Neural cell (in vitro differentiated cells): ENCODE measurements around the gene ZNF514. TPM values are rescaled to one million over a fixed set of nuclear protein-coding genes. Genes with fewer than 3 reads are reported as not detected.

Experiments
- H2AFZ ChIP-seq: fragments of 200-600, 300-800 bp; sonication (generic), shearing (Covaris generic); 2 replicates; pipeline ENCODE4 v1.6.0; 2014; ENCODE audit warnings: low read depth, mild to moderate bottlenecking, antibody characterized with exemption, low read length, moderate library complexity
- H3F3A ChIP-seq: fragments of 200-600 bp; shearing (Covaris generic); 2 replicates; pipeline ENCODE4 v1.6.1; 2016; ENCODE audit warnings: mild to moderate bottlenecking, moderate library complexity, mixed read lengths, antibody characterized with exemption, low read length; ENCODE audit not compliant: insufficient read depth, poor library complexity, severe bottlenecking
- H3K27ac ChIP-seq: fragments of 200-600, 300-800 bp; sonication (generic), shearing (Covaris generic); 2 replicates; pipeline ENCODE4 v1.5.1; 2014; ENCODE audit warnings: mild to moderate bottlenecking, low read length, moderate library complexity
- H3K27me3 ChIP-seq: fragments of 300-800, 200-600 bp; sonication (generic), shearing (Covaris generic); 2 replicates; pipeline ENCODE4 v1.6.0; 2014; ENCODE audit warnings: mild to moderate bottlenecking, low read depth, low read length, moderate library complexity; ENCODE audit not compliant: insufficient read depth
- H3K36me3 ChIP-seq: fragments of 300-800, 200-600 bp; sonication (generic), shearing (Covaris generic); 2 replicates; pipeline ENCODE4 v1.5.1; 2014; ENCODE audit warnings: mild to moderate bottlenecking, antibody characterized with exemption, low read length, moderate library complexity; ENCODE audit not compliant: insufficient read depth
- H3K4me2 ChIP-seq: fragments of 300-800, 200-600 bp; sonication (generic), shearing (Covaris generic); 2 replicates; pipeline ENCODE4 v1.6.0; 2014; ENCODE audit warnings: mild to moderate bottlenecking, low read length
- H3K4me3 ChIP-seq: fragments of 300-800, 200-600 bp; sonication (generic), shearing (Covaris generic); 2 replicates; pipeline ENCODE4 v1.5.1; 2014; ENCODE audit warnings: mild to moderate bottlenecking, low read length, moderate library complexity
- H3K79me2 ChIP-seq: fragments of 200-600 bp; shearing (Covaris generic); replicated peaks from 2 replicates; pipeline ENCODE4 v1.6.0; 2014; ENCODE audit warnings: mild to moderate bottlenecking, low read length, moderate library complexity; ENCODE audit not compliant: insufficient read depth
- H3K9ac ChIP-seq: fragments of 300-800, 200-600 bp; sonication (generic), shearing (Covaris generic); 2 replicates; pipeline ENCODE4 v1.6.1; 2016; ENCODE audit warnings: mild to moderate bottlenecking, low read length, mixed read lengths
- H3K9me2 ChIP-seq: fragments of 200-600 bp; shearing (Covaris generic); 2 replicates; pipeline ENCODE4 v1.6.1; 2016; ENCODE audit warnings: mild to moderate bottlenecking, low read length, mixed read lengths; ENCODE audit not compliant: insufficient read depth
- H3K9me3 ChIP-seq: fragments of 200-600, 300-800 bp; sonication (generic), shearing (Covaris generic); 2 replicates; pipeline ENCODE4 v1.6.1; 2016; ENCODE audit warnings: mild to moderate bottlenecking, mixed run types, low read length, moderate library complexity, mixed read lengths
- H4K20me1 ChIP-seq: fragments of 200-600 bp; shearing (Covaris generic); 2 replicates; pipeline ENCODE4 v1.6.1; 2016; ENCODE audit warnings: mild to moderate bottlenecking, mixed run types; ENCODE audit not compliant: insufficient read depth
- EP300 ChIP-seq: fragments of 450-650 bp; conservative IDR thresholded peaks from 2 replicates; pipeline ENCODE4 v1.6.1; 2014; ENCODE audit warnings: antibody characterized with exemption, mild to moderate bottlenecking, moderate library complexity; ENCODE audit not compliant: poor library complexity, severe bottlenecking
- EZH2 ChIP-seq: fragments of 200-600, 300-800 bp; shearing (Covaris generic), sonication (generic); IDR thresholded peaks from 2 replicates; pipeline ENCODE4 v1.6.1; 2014; ENCODE audit warnings: antibody characterized with exemption, low read length, borderline replicate concordance, mild to moderate bottlenecking; ENCODE audit not compliant: insufficient read depth, poor library complexity, severe bottlenecking
- MXI1 ChIP-seq: fragments of 450-650 bp; conservative IDR thresholded peaks from 2 replicates; pipeline ENCODE4 v1.6.1; 2014; ENCODE audit warnings: antibody characterized with exemption, mild to moderate bottlenecking; ENCODE audit not compliant: poor library complexity, severe bottlenecking
- POLR2AphosphoS5 ChIP-seq: IDR thresholded peaks from 2 replicates; pipeline ENCODE4 v1.6.1; 2012
- RAD21 ChIP-seq: fragments of 450-650 bp; conservative IDR thresholded peaks from 2 replicates; pipeline ENCODE4 v1.6.1; 2014; ENCODE audit warnings: antibody characterized with exemption, mild to moderate bottlenecking, moderate library complexity
- SMC3 ChIP-seq: fragments of 450-650 bp; conservative IDR thresholded peaks from 2 replicates; pipeline ENCODE4 v1.6.1; 2014; ENCODE audit warnings: antibody characterized with exemption, mild to moderate bottlenecking, moderate library complexity; ENCODE audit not compliant: poor library complexity
- TAF1 ChIP-seq: IDR thresholded peaks from 2 replicates; pipeline ENCODE4 v1.6.1; 2012; ENCODE audit warnings: low read depth
- polyA plus RNA-seq: library from polyadenylated mRNA; depleted of rRNA; stranded (reverse); fragments of >200 nt; gene quantifications from 2 replicates; pipeline ENCODE4 v1.2.3, GENCODE V29; 2014
- TF ChIP-seq, protein P1 (sequence below): IDR thresholded peaks from 2 replicates; pipeline ENCODE4 v1.6.1; 2012; ENCODE audit warnings: borderline replicate concordance
- TF ChIP-seq, protein P2 (sequence below): fragments of 450-650 bp; IDR thresholded peaks from 2 replicates; pipeline ENCODE4 v1.5.1; 2014; ENCODE audit warnings: antibody characterized with exemption, mild to moderate bottlenecking, moderate library complexity; ENCODE audit not compliant: poor library complexity, severe bottlenecking

ZNF514 gene
- polyA plus RNA-seq, 1 donor from 2014 or later: 32.8 TPM

DNA sequence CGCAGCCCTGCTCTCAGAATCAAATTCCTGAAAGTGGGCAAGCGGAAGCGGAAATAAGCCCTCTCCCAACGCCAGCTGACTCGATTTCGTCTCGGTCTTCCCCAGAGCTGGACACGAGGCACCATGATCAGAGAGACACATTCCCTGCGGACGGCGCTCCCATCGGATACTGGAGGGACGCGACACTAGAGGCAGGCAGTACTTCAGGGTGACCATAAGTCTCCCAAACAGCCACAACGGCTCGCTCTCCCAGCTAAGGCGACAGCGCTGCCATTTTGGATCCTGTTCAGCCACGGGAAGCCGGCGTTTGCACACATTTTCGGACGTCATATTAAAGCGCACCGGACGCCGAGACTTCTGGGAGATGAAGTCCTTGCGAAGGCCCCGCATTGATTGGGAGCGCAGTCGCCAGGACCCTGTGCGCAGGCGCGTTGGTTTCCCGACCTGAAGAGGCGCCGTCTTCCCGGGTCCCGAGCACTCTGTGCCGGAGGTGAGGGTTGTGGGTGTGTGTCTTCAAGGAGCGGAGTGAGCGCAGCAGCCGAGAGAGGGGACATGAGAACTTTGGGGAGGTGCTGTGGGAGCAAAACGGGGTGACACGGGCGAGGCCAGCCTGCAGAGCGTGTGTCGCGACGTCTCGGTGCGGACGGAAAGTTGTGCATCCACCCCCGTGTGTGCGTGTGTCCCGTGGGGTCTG is 5.9 kb upstream of the ZNF514 start, which contains the start of gene ZNF2:
ZNF2 (plus strand) TSS at position 439 of the 694 bp plus-strand sequence. CDS start 10,418 bp downstream, outside the sequence.
- Histone ChIP-seq H4K20me1 (no peaks in the 10 kb centered on the region), H3K27me3 (no peaks in the 10 kb centered on the region), H3K79me2 (peaks cover 18% of the 10 kb centered on the region), H2AFZ (peak within 1 kb of the TSS; percentile 97), H3K9me3 (no peaks in the 10 kb centered on the region), H3K4me3 (peak within 1 kb of the TSS; percentile 83), H3K36me3 (no peaks in the 10 kb centered on the region), H3K9ac (peak within 1 kb of the TSS; percentile 87), H3K9me2 (no peaks in the 10 kb centered on the region), H3K4me2 (peak within 1 kb of the TSS; percentile 96), H3F3A (no peaks in the 10 kb centered on the region), H3K27ac (peak within 1 kb of the TSS; percentile 95)
- TF ChIP-seq, protein P1, sequence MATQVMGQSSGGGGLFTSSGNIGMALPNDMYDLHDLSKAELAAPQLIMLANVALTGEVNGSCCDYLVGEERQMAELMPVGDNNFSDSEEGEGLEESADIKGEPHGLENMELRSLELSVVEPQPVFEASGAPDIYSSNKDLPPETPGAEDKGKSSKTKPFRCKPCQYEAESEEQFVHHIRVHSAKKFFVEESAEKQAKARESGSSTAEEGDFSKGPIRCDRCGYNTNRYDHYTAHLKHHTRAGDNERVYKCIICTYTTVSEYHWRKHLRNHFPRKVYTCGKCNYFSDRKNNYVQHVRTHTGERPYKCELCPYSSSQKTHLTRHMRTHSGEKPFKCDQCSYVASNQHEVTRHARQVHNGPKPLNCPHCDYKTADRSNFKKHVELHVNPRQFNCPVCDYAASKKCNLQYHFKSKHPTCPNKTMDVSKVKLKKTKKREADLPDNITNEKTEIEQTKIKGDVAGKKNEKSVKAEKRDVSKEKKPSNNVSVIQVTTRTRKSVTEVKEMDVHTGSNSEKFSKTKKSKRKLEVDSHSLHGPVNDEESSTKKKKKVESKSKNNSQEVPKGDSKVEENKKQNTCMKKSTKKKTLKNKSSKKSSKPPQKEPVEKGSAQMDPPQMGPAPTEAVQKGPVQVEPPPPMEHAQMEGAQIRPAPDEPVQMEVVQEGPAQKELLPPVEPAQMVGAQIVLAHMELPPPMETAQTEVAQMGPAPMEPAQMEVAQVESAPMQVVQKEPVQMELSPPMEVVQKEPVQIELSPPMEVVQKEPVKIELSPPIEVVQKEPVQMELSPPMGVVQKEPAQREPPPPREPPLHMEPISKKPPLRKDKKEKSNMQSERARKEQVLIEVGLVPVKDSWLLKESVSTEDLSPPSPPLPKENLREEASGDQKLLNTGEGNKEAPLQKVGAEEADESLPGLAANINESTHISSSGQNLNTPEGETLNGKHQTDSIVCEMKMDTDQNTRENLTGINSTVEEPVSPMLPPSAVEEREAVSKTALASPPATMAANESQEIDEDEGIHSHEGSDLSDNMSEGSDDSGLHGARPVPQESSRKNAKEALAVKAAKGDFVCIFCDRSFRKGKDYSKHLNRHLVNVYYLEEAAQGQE: peak; percentile 85
- peak; percentile 40 for TF ChIP-seq SMC3
- peak; percentile 97 for TF ChIP-seq MXI1
- TF ChIP-seq, protein P2, sequence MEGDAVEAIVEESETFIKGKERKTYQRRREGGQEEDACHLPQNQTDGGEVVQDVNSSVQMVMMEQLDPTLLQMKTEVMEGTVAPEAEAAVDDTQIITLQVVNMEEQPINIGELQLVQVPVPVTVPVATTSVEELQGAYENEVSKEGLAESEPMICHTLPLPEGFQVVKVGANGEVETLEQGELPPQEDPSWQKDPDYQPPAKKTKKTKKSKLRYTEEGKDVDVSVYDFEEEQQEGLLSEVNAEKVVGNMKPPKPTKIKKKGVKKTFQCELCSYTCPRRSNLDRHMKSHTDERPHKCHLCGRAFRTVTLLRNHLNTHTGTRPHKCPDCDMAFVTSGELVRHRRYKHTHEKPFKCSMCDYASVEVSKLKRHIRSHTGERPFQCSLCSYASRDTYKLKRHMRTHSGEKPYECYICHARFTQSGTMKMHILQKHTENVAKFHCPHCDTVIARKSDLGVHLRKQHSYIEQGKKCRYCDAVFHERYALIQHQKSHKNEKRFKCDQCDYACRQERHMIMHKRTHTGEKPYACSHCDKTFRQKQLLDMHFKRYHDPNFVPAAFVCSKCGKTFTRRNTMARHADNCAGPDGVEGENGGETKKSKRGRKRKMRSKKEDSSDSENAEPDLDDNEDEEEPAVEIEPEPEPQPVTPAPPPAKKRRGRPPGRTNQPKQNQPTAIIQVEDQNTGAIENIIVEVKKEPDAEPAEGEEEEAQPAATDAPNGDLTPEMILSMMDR: peak; percentile 54
- peak; percentile 83 for TF ChIP-seq EP300
- peak; percentile 38 for TF ChIP-seq RAD21
- peak; percentile 94 for TF ChIP-seq POLR2AphosphoS5
- TF ChIP-seq TAF1: peak; percentile 91
- no peak for TF ChIP-seq EZH2

DNA sequence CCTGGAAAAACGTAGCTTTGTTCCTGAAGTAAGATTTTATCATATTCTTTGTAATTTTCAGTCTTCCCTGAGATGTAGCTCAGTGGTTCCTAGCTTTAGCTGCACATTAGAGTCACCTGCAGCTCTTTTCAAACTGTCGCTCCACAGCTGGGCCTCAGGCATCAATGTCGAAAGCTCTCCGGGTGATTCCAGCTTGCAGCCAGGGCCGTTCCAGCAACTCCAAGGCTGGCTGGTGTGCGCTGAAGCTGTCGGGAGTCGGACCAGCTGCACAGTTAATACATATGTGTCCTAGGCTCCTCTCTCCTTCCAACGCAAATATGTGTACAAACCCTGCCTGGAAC is 5.4 kb upstream of the ZNF514 start:
- H3K36me3 ChIP-seq: no peaks in the 10 kb centered on the region
- peak overlapping the region; percentile 87 for H3K9ac ChIP-seq
- H4K20me1 ChIP-seq: no peaks in the 10 kb centered on the region
- H3K4me3 ChIP-seq: peak overlapping the region; percentile 83
- H3K9me2 ChIP-seq: no peaks in the 10 kb centered on the region
- peak overlapping the region; percentile 97 for H2AFZ ChIP-seq
- peaks cover 2% of the 10 kb centered on the region for H3F3A ChIP-seq
- H3K79me2 ChIP-seq: peaks cover 18% of the 10 kb centered on the region
- H3K9me3 ChIP-seq: no peaks in the 10 kb centered on the region
- peak overlapping the region; percentile 96 for H3K4me2 ChIP-seq
- peak overlapping the region; percentile 95 for H3K27ac ChIP-seq
- no peaks in the 10 kb centered on the region for H3K27me3 ChIP-seq
- TF ChIP-seq EP300 (no peak), EZH2 (no peak), TAF1 (no peak)
- TF ChIP-seq, protein P1: no peak
